ENCODE results near the gene ACR.

The ACR gene

DNA sequence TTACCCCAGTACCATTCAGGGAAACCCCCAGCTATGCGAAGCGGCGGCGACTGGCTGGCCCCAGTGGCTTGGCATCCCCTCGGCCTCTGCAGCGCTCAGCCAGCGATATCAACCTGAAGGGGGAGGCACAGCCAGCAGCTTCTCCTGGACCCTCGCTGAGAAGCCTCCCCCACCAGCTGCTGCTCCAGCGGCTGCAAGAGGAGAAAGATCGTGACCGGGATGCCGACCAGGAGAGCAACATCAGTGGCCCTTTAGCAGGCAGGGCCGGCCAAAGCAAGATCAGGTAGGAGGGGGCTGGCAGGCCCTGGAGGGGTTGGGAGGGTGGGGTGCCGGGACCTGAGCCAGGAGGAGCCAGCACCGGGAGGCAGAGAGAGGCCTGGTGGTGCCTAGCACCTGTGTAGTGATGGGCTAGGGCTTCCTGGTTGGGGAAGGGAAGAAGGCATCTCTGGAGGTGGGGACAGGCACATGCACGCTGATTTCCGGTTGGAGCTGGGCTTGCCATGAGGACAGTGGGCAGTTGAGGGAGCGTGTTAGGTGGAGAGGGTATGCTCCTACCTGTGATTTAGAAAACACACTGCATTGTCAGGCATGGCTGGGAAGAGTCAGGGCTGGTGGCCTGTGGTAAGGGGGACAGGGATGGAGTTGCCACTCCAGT, 43.1 kb upstream of the ACR start:
- H3K4me3 ChIP-seq (ENCODE audit: low read depth in 1 of 2, low read length in 1 of 2) = no peak overlapping the region
- H3K27ac ChIP-seq = no peak overlapping the region
- no peaks in the 10 kb centered on the region for H3K36me3 ChIP-seq
- TF ChIP-seq, protein P1, sequence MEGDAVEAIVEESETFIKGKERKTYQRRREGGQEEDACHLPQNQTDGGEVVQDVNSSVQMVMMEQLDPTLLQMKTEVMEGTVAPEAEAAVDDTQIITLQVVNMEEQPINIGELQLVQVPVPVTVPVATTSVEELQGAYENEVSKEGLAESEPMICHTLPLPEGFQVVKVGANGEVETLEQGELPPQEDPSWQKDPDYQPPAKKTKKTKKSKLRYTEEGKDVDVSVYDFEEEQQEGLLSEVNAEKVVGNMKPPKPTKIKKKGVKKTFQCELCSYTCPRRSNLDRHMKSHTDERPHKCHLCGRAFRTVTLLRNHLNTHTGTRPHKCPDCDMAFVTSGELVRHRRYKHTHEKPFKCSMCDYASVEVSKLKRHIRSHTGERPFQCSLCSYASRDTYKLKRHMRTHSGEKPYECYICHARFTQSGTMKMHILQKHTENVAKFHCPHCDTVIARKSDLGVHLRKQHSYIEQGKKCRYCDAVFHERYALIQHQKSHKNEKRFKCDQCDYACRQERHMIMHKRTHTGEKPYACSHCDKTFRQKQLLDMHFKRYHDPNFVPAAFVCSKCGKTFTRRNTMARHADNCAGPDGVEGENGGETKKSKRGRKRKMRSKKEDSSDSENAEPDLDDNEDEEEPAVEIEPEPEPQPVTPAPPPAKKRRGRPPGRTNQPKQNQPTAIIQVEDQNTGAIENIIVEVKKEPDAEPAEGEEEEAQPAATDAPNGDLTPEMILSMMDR (IDR thresholded peaks at IDR 0.05) = no peak
- H3K27me3 ChIP-seq = no peaks in the 10 kb centered on the region
- no peaks in the 10 kb centered on the region for H3K9me3 ChIP-seq
- no peaks in the 10 kb centered on the region for H3K4me1 ChIP-seq (ENCODE audit: control insufficient read depth in 1 of 2, insufficient read depth in 1 of 2, low read depth in 1 of 2, low read length in 1 of 2)

DNA sequence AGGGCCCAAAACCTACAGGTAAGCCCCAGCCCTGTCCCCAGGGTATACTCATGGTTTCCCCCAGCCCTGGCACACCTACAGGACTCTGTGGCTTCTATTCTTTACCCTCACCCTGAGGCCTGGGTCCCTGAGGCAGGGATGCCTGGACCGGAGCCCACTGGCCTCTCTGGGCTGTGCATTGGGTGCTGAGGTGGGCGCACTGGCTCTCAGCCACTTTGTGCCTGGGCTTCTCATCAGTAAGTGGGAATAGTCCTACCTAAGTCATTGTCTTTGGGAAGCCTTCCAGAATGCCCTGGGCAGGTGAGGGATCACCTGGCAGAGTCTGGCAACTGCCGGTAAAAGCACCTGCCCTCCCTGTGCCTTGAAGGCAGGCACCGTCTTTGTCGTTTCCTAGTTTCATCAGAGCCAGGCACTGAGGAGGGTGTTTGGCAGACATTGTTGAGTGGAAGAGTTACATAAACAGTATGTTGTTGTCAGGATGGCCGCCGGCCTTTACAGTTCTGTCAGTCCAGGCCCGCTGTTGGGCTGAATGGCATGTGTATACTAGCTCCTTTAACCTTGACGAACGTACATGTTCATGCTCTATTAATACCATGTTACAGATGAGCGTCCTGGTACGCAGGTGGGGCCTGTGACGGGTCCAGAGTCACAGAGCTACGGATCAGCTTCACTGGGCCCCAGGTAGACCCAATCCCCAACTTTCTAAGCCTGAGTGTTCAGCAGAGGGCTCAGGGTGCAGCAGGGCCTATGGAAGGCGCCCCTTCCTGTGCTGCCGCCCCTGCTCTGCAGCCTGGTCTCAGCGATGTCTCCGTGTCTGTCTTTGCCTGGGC, 42.4 kb upstream of the ACR start:
- Histone ChIP-seq H3K9me3 (no peaks in the 10 kb centered on the region), H3K4me1 (ENCODE audit: control insufficient read depth in 1 of 2, insufficient read depth in 1 of 2, low read depth in 1 of 2, low read length in 1 of 2) (no peaks in the 10 kb centered on the region), H3K36me3 (no peaks in the 10 kb centered on the region), H3K27me3 (no peaks in the 10 kb centered on the region), H3K4me3 (ENCODE audit: low read depth in 1 of 2, low read length in 1 of 2) (no peak overlapping the region), H3K27ac (no peak overlapping the region)
- TF ChIP-seq, protein P1 (IDR thresholded peaks at IDR 0.05) = no peak

DNA sequence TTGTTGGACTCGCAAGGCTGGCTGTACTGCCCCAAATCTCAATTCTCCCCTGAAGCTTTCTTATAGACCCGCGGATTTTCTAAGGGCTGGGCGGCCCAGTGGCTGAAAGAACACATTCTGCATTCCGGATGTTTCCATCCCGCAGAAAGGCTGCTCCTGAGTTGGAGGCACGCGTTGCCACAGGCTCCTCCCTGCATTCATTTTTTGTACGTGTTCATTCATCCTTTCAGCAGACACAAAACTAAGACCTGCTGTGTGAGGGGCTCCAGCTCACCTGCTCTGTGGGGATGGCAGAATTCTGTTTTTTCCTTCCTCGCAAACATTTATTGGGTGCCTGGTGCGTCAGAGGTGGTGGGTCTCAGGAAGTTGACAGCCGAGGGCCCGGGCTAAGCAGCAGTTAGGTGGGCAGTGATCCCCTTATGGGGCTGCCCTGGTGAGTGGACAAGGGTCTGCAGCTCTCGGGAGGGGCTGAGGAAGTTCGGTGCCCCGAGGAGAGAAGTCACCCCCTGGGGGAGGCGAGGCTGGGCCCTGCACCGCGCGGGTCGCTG, 41.7 kb upstream of the ACR start:
- Histone ChIP-seq H3K9me3 (no peaks in the 10 kb centered on the region), H3K27ac (no peak overlapping the region), H3K4me3 (ENCODE audit: low read depth in 1 of 2, low read length in 1 of 2) (no peak overlapping the region), H3K36me3 (no peaks in the 10 kb centered on the region), H3K27me3 (no peaks in the 10 kb centered on the region), H3K4me1 (ENCODE audit: control insufficient read depth in 1 of 2, insufficient read depth in 1 of 2, low read depth in 1 of 2, low read length in 1 of 2) (no peaks in the 10 kb centered on the region)
- TF ChIP-seq, protein P1 (IDR thresholded peaks at IDR 0.05) = no peak

DNA sequence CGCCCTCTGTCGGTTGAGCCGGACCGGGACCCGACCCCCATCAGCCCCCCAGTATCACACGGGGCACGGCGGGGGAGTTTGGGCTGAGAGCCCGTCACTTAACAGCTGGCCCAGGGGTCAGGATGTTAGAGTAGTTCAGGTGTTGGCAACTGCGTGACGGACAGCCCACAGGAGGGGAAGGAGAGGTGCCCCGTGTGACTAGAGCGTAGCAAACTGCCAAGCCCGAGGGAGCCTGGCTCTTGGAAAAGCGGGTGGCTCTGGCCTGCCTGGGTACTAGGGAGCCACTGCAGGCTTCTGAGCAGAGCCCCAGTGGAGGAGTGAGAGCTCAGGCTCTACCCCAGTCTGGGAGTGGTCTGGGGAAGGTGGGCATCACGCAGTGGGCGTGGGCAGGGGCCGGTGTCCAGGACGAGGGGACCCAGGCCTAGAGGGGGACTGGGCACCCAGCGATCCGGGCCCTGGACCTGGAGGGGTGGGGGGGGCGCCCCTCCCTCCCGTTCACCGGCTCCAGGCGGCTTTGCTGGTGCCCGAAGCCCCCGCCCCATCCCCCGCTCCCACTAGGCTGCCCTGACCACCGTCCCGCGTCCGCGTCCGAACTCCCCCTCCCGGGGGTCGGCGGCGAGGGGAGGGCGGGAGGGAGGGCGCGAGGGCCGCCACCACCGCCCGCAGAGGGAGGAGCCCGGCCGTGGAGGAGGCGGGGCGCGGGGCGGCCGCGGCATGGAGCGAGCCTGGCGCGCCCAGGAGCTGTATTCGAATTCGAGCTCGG, 41.0 kb upstream of the ACR start:
- H3K27me3 ChIP-seq = no peaks in the 10 kb centered on the region
- TF ChIP-seq, protein P1 (IDR thresholded peaks at IDR 0.05) = no peak
- H3K9me3 ChIP-seq = no peaks in the 10 kb centered on the region
- H3K36me3 ChIP-seq = no peaks in the 10 kb centered on the region
- no peak overlapping the region for H3K27ac ChIP-seq
- no peak overlapping the region for H3K4me3 ChIP-seq (ENCODE audit: low read depth in 1 of 2, low read length in 1 of 2)
- H3K4me1 ChIP-seq (ENCODE audit: control insufficient read depth in 1 of 2, insufficient read depth in 1 of 2, low read depth in 1 of 2, low read length in 1 of 2) = no peaks in the 10 kb centered on the region

DNA sequence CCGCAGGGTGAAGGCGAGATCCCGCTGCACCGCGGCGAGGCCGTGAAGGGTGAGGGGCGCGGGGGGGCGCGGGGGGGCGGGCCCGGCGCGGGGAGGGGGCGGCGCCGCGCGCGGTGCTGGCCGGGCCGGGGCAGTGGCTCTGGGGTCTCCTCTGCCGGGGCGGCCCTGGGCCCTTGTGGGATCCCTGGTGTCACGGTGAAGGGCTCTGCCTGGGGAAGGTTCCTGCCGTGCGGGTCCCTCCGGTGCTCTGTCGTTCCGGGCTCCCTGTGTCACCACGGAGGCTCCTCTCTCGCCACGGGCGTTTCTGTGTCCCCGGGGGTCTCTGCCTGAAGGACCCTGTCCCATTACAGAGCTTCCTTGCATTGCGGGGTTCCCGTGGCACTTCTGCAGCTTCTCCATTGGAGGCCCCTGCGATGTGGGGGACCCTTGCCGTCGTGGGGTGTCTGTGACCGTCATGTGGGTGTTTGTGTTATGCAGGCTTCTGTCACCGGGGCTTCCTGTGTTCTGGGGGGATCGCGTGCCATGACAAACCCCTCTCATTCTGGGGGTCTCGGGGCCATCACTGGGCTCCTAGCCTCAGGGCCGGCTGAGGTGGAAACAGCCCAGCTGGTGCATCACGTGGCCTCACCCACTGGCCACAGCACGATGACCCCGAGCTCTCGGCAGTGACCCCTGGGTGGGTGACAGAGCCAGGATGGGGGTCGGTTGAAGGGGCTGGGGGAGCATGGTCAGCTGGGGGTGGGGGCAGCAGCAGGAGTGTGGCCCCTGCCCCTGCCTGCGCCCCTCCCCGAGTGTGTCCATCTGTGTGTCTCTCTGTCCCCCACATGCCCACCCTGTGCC, 40.1 kb upstream of the ACR start:
- Histone ChIP-seq H3K27me3 (no peaks in the 10 kb centered on the region), H3K9me3 (no peaks in the 10 kb centered on the region), H3K4me1 (ENCODE audit: control insufficient read depth in 1 of 2, insufficient read depth in 1 of 2, low read depth in 1 of 2, low read length in 1 of 2) (no peaks in the 10 kb centered on the region), H3K27ac (no peak overlapping the region), H3K36me3 (no peaks in the 10 kb centered on the region), H3K4me3 (ENCODE audit: low read depth in 1 of 2, low read length in 1 of 2) (no peak overlapping the region)
- TF ChIP-seq, protein P1 (IDR thresholded peaks at IDR 0.05) = no peak

All from neutrophil (primary cell).